HG03575 (cell line): Measurements from ENCODE around the gene RCBTB2.
"Not testable (repeated sequence)": the region's sequence is repeated elsewhere in the genome, so short reads cannot be mapped to it uniquely, and the experiment has no call there.

Source experiments
- ATAC-seq: cut with Tn5 transposase; IDR thresholded peaks from one replicate; pipeline ENCODE4 v1.9.1; 2021; ENCODE audit not compliant: unreplicated experiment, insufficient number of reproducible peaks, low FRiP score; ENCODE audit errors: extremely low read depth

Gene RCBTB2

DNA sequence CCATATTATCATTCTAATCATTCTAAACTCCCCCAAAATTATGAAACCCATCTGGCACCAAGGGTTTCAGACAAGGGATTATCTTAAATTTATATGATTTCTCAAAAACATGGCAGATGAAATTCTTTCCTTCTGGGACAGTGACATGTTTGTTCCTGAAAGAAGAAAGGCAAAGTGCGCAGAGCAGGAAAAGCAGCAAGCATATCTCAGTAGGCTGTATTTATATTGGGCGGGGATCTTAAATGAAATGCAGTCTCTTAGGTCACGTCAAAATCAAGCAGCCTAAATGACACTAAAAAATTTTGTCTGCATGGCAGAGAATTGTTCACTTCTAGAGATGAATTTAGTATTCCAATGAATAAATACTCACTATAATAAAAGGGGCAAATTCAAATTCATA lies 49.3 kb downstream of the RCBTB2 start:
- ATAC-seq = no peak

GRCh38 chr13:48478391-48478790 lies 54.5 kb downstream of the RCBTB2 start:
- ATAC-seq = no peak

GRCh38 chr13:48477191-48477855 lies 55.6 kb downstream of the RCBTB2 start:
- ATAC-seq = no peak

GRCh38 chr13:48476686-48477085 lies 56.2 kb downstream of the RCBTB2 start:
- ATAC-seq = no peak

- ATAC-seq = no peak
Measured at GRCh38 chr13:48476215-48476614, 56.7 kb downstream of the RCBTB2 start.

GRCh38 chr13:48475230-48475629 lies 57.6 kb downstream of the RCBTB2 start:
- ATAC-seq = no peak

DNA sequence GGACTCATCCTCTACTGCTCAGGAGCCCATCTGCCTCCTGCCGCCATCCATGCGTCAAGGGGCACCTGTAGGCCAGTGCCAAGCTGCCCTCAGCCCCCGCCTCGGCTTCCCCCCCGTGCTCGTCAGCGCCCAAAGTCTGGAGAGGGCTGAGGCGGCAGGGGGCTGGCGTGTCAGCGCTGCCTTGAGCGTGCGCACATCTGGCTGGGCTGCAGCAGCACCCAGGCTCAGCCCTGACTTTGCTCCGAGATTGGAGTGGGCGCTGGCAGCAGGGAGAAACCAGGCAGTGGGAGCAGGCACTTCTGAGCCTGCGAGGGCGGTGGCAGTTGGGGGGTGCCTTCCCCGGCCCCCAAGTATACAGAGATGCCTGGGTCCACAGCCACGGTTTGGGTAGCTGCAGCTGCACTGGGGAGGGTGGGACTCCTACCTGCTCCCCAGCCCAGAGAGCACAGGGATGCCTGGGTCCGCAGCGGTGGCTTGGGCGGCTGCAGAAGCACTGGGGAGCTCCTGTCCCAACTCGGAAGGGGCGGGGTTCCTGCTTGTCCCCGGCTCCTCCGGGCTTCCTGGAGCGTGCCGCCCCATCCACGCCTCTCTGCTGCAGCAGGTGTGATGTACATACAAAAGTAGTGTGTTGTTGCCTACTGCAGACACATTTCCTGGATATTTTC lies 75.2 kb downstream of the RCBTB2 start:
- ATAC-seq = no peak

- no peak for ATAC-seq
Measured at GRCh38 chr13:48456546-48456945, 76.3 kb downstream of the RCBTB2 start.

GRCh38 chr13:48451196-48451595 lies 81.7 kb downstream of the RCBTB2 start:
- not testable (repeated sequence) for ATAC-seq

- ATAC-seq = no peak
Measured at GRCh38 chr13:48449656-48450055, 83.2 kb downstream of the RCBTB2 start.

GRCh38 chr13:48448959-48449614 lies 83.8 kb downstream of the RCBTB2 start:
- no peak for ATAC-seq

DNA sequence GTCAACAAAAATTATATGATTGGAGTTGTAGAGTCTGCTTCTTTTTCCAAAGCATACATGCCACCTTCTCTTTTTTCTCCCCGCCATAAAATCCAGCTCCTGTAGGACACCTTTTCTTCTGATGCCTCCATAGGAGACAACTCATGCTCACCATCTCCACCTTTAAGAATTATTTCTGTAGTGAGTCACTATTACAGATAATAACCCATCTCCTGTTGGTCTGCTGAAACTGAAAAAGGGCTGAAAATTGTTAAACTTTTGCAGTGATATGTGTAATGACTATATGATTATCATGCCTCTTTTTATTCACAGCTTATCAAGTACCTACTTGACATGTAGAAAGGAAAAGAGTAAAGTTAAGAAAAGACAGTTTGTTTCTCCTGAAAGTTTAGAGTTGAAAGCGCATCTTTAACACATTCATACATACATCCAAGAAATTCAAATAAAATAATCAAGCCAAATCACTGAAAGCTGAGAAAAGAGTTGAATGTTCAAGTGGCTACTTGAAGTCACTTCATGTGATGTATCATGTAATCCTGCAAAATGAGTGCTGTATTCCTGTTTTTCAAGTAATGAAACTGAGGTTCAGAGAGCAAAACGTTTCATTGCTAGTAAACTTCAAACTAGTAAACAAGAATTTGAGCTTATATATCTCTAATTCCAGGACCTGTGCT lies 84.5 kb downstream of the RCBTB2 start:
- ATAC-seq = no peak

- no peak for ATAC-seq
Measured at GRCh38 chr13:48446464-48446863, 86.4 kb downstream of the RCBTB2 start.

- no peak for ATAC-seq
Measured at GRCh38 chr13:48443442-48444208, 89.3 kb downstream of the RCBTB2 start.
